HUES48 (cell line): ENCODE data around the gene NEGR1.

Source experiments
- H3K27ac ChIP-seq: one replicate; pipeline ENCODE4 v1.7.0; 2013; ENCODE audit warnings: low read depth, low read length, inconsistent platforms
- H3K27me3 ChIP-seq: 2 replicates; pipeline ENCODE4 v1.6.1; 2013; ENCODE audit warnings: mild to moderate bottlenecking, low read length; ENCODE audit not compliant: control insufficient read depth, insufficient read depth
- H3K36me3 ChIP-seq: 2 replicates; pipeline ENCODE4 v1.6.1; 2013; ENCODE audit warnings: low read length; ENCODE audit not compliant: control insufficient read depth, insufficient read depth
- H3K4me1 ChIP-seq: 2 replicates; pipeline ENCODE4 v1.6.1; 2013; ENCODE audit warnings: mild to moderate bottlenecking, low read length; ENCODE audit not compliant: control insufficient read depth, insufficient read depth
- H3K4me3 ChIP-seq: 2 replicates; pipeline ENCODE4 v1.5.1; 2013; ENCODE audit warnings: mild to moderate bottlenecking, low read depth, low read length
- H3K9ac ChIP-seq: 2 replicates; pipeline ENCODE4 v1.6.1; 2013; ENCODE audit warnings: mild to moderate bottlenecking, low read depth, low read length, moderate library complexity
- H3K9me3 ChIP-seq: 2 replicates; pipeline ENCODE4 v1.6.1; 2013; ENCODE audit warnings: low read length; ENCODE audit not compliant: control insufficient read depth, insufficient read depth

Gene NEGR1

GRCh38 chr1:71462247-71462646, 820.1 kb downstream of the NEGR1 start:
- Histone ChIP-seq H3K36me3 (no peaks in the 10 kb centered on the region), H3K9ac (no peak overlapping the region), H3K9me3 (no peaks in the 10 kb centered on the region), H3K4me3 (no peak overlapping the region), H3K27ac (peak overlapping the region; percentile 77), H3K4me1 (peaks cover 33% of the 10 kb centered on the region), H3K27me3 (peaks cover 11% of the 10 kb centered on the region)

- H3K27me3 ChIP-seq: peaks cover 11% of the 10 kb centered on the region
- H3K9me3 ChIP-seq: no peaks in the 10 kb centered on the region
- no peak overlapping the region for H3K9ac ChIP-seq
- H3K4me3 ChIP-seq: no peak overlapping the region
- H3K4me1 ChIP-seq: peaks cover 33% of the 10 kb centered on the region
- H3K27ac ChIP-seq: peak overlapping the region; percentile 77
- H3K36me3 ChIP-seq: no peaks in the 10 kb centered on the region
Observed at GRCh38 chr1:71461416-71461815, 820.9 kb downstream of the NEGR1 start.

GRCh38 chr1:71448444-71448843, 833.9 kb downstream of the NEGR1 start:
- no peak overlapping the region for H3K4me3 ChIP-seq
- H3K9ac ChIP-seq: no peak overlapping the region
- no peaks in the 10 kb centered on the region; the same call in 1 of the 2 replicates for H3K4me1 ChIP-seq
- no peaks in the 10 kb centered on the region for H3K9me3 ChIP-seq
- H3K36me3 ChIP-seq: no peaks in the 10 kb centered on the region
- H3K27ac ChIP-seq: no peak overlapping the region
- no peaks in the 10 kb centered on the region for H3K27me3 ChIP-seq

DNA sequence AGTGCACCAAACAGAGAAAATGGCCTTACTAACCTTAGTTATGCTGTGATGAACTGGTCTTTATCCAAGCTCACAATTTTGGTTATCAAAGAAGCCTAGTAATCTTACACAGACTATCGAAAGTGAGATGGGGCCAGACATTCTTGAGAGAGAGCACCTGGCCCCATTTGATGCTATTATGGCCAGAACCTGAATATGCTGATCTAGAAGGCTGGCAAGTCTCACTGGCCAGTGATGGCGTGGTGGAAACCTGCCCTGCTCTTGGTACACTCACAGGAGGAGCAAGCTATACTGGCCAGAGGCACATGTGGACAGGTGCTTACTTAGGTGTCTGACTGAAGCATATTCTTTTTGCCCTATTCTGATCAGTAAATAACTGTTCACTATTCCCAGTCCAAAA, 843.7 kb downstream of the NEGR1 start:
- Histone ChIP-seq H3K27me3 (no peaks in the 10 kb centered on the region), H3K9ac (no peak overlapping the region), H3K9me3 (no peaks in the 10 kb centered on the region), H3K36me3 (no peaks in the 10 kb centered on the region), H3K4me3 (no peak overlapping the region), H3K4me1 (peaks cover 14% of the 10 kb centered on the region), H3K27ac (peak overlapping the region; percentile 18)

DNA sequence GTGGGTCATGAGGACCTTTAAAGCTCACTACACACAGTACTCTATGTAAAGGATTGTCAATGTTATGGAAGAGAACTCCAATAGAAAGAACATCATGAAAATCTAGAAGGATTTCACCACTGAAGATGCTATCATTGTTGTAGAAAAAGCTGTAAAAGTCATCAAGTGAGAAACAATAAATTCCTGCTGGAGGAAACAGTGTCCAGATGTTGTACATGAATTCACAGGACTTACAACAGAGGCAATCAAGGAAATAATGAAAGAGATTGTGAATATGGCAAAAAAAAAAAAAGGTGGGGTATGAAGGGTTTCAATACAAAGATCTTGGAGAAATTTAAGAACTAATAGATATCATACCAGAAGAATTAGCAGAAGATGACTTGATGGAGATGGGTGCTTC, 846.4 kb downstream of the NEGR1 start:
- H3K4me1 ChIP-seq: peaks cover 14% of the 10 kb centered on the region
- H3K27ac ChIP-seq: no peak overlapping the region
- no peak overlapping the region for H3K9ac ChIP-seq
- no peaks in the 10 kb centered on the region for H3K36me3 ChIP-seq
- H3K27me3 ChIP-seq: no peaks in the 10 kb centered on the region
- H3K4me3 ChIP-seq: no peak overlapping the region
- H3K9me3 ChIP-seq: no peaks in the 10 kb centered on the region

- no peaks in the 10 kb centered on the region for H3K36me3 ChIP-seq
- no peak overlapping the region for H3K9ac ChIP-seq
- peaks cover 25% of the 10 kb centered on the region for H3K4me1 ChIP-seq
- no peak overlapping the region for H3K27ac ChIP-seq
- no peaks in the 10 kb centered on the region for H3K27me3 ChIP-seq
- H3K9me3 ChIP-seq: no peaks in the 10 kb centered on the region
- H3K4me3 ChIP-seq: no peak overlapping the region
Observed at GRCh38 chr1:71434240-71434639, 848.1 kb downstream of the NEGR1 start.

DNA sequence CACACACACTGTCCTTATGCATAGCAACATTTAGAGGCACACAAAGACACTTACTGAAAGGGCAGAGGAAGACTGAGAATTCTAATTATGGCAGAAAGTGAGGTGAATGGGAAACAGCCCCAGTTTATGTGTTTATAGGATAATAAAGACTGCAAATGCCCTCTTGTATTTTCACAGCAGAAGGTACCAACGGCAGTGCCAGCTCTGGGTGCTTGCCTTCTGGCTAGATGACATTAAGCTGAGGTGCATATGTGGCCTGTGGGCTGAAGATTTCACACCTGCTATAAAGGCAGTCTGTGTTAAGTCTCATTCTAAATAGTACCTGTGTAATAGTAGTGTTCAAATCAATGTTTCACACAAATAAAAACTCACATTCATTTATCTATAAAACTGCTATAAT, 854.3 kb downstream of the NEGR1 start:
- no peaks in the 10 kb centered on the region for H3K27me3 ChIP-seq
- H3K4me3 ChIP-seq: no peak overlapping the region
- no peaks in the 10 kb centered on the region for H3K9me3 ChIP-seq
- H3K36me3 ChIP-seq: no peaks in the 10 kb centered on the region
- peaks cover 23% of the 10 kb centered on the region for H3K4me1 ChIP-seq
- H3K9ac ChIP-seq: no peak overlapping the region
- H3K27ac ChIP-seq: no peak overlapping the region

- no peak overlapping the region for H3K9ac ChIP-seq
- no peaks in the 10 kb centered on the region for H3K9me3 ChIP-seq
- no peaks in the 10 kb centered on the region for H3K27me3 ChIP-seq
- no peak overlapping the region for H3K27ac ChIP-seq
- no peak overlapping the region for H3K4me3 ChIP-seq
- peaks cover 23% of the 10 kb centered on the region for H3K4me1 ChIP-seq
- H3K36me3 ChIP-seq: no peaks in the 10 kb centered on the region
Observed at GRCh38 chr1:71427066-71427465, 855.3 kb downstream of the NEGR1 start.

GRCh38 chr1:71424536-71424935, 857.8 kb downstream of the NEGR1 start:
- no peaks in the 10 kb centered on the region for H3K27me3 ChIP-seq
- no peak overlapping the region for H3K9ac ChIP-seq
- H3K9me3 ChIP-seq: no peaks in the 10 kb centered on the region
- H3K36me3 ChIP-seq: no peaks in the 10 kb centered on the region
- H3K27ac ChIP-seq: no peak overlapping the region
- peaks cover 15% of the 10 kb centered on the region for H3K4me1 ChIP-seq
- H3K4me3 ChIP-seq: no peak overlapping the region

DNA sequence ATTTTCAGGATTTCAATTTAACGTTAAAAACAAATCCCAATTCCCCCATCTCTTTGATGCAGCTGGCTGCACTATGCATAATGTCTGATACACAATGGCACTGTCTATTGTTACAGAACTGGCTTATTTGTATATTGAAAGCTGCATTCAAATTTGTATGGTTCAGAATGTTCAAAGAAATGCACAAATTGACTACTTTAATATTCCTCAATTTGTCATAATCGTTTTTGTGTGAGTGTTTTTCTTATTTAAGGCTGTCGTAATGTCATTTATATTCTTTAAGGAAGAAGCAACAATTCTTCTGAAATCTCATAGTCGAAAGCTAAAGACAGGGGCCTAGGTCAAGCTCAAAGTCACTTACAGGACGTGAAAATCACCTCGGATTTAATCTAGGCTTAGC, 860.1 kb downstream of the NEGR1 start:
- Histone ChIP-seq H3K27ac (no peak overlapping the region), H3K9ac (no peak overlapping the region), H3K4me3 (no peak overlapping the region), H3K36me3 (no peaks in the 10 kb centered on the region), H3K9me3 (no peaks in the 10 kb centered on the region), H3K27me3 (no peaks in the 10 kb centered on the region), H3K4me1 (no peaks in the 10 kb centered on the region)

DNA sequence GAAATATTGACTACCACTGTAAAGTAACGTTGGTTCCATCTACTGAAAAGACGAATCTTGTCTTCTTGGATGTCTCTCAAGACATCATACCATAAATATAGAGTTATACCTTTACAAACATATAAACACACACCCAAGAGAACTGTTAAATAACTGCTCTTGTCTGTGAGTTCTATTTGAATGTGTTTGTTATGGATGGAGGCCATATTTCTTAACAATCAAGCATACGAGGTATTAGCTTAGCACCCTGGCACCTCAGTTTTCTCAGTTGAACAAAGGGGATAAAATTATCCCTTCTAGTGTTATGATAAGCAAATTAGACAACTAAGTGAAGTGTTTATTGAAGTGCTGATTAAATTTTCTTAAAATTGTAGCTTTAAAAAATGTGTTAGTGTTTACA, 864.9 kb downstream of the NEGR1 start:
- Histone ChIP-seq H3K4me1 (peaks cover 13% of the 10 kb centered on the region), H3K9me3 (no peaks in the 10 kb centered on the region), H3K36me3 (no peaks in the 10 kb centered on the region), H3K9ac (no peak overlapping the region), H3K27me3 (no peaks in the 10 kb centered on the region), H3K27ac (no peak overlapping the region), H3K4me3 (no peak overlapping the region)

- H3K36me3 ChIP-seq: no peaks in the 10 kb centered on the region
- H3K9me3 ChIP-seq: no peaks in the 10 kb centered on the region
- H3K27ac ChIP-seq: no peak overlapping the region
- no peak overlapping the region for H3K9ac ChIP-seq
- no peaks in the 10 kb centered on the region for H3K27me3 ChIP-seq
- no peak overlapping the region for H3K4me3 ChIP-seq
- peaks cover 13% of the 10 kb centered on the region for H3K4me1 ChIP-seq
Observed at GRCh38 chr1:71414179-71414578, 868.2 kb downstream of the NEGR1 start.
